B cell (primary cell): Measurements from ENCODE around the gene PHETA2. TPM values are rescaled to one million over a fixed set of nuclear protein-coding genes. Genes with fewer than 3 reads are reported as not detected.

ENCODE experiments used
- ATAC-seq: fragments of 200-7000 bp; cut with Tn5 transposase; one replicate; pipeline ENCODE4 v1.10.0; 2021; ENCODE audit warnings: low read depth, mild to moderate bottlenecking, moderate number of reproducible peaks, moderate library complexity
- CTCF ChIA-PET: fragments of 350-600 bp; sonication (Branson Sonifier 250); formaldehyde crosslinking; loops from one replicate; lab custom pipeline; 2021; ENCODE audit warnings: antibody characterized with exemption, inconsistent platforms; lab: Charles Lee
- POLR2A ChIA-PET: fragments of 350-600 bp; sonication (Branson Sonifier 250); formaldehyde crosslinking; loops from one replicate; lab custom pipeline; 2021; ENCODE audit warnings: antibody characterized with exemption; lab: Charles Lee
- DNase-seq: peaks from one replicate; pipeline ENCODE4 v3.0.0; 2013
- H2AFZ ChIP-seq: 2 replicates; pipeline ENCODE4 v1.6.1; 2012; ENCODE audit warnings: mild to moderate bottlenecking, low read depth, low read length; ENCODE audit not compliant: insufficient read depth, poor library complexity, severe bottlenecking
- H3K27ac ChIP-seq, 2 donors: 1 replicate in 1 of 2; 2 replicates in 1 of 2; pipeline ENCODE4 v1.5.1; 2012 to 2013; ENCODE audit warnings: low read length in 2 of 2, mild to moderate bottlenecking in 2 of 2, moderate library complexity in 1 of 2
- H3K27me3 ChIP-seq, 4 experiments: fragments of 200-600 bp in 1 of 4; sonication (generic) in 1 of 4; replicated peaks in 1 of 4; 1 replicate in 2 of 4; 2 replicates in 2 of 4; pipeline versions ENCODE4 v1.6.1 to v1.7.0; 2013 to 2016; ENCODE audit warnings: low read length in 3 of 4, mild to moderate bottlenecking in 2 of 4, mixed read lengths in 1 of 4, moderate library complexity in 1 of 4; ENCODE audit not compliant: insufficient read depth in 4 of 4, control insufficient read depth in 3 of 4; ENCODE audit errors: control extremely low read depth in 1 of 4
- H3K36me3 ChIP-seq, 2 experiments: replicated peaks in 1 of 2; 1 replicate in 1 of 2; 2 replicates in 1 of 2; pipeline versions ENCODE4 v1.6.1 to v1.7.1; 2013; ENCODE audit warnings: low read length in 1 of 2; ENCODE audit not compliant: insufficient read depth in 2 of 2, control insufficient read depth in 1 of 2; ENCODE audit errors: control extremely low read depth in 1 of 2, extremely low read depth in 1 of 2
- H3K4me1 ChIP-seq, 2 donors: fragments of 200-600 bp in 1 of 2; sonication (generic) in 1 of 2; 1 replicate in 1 of 2; 2 replicates in 1 of 2; pipeline versions ENCODE4 v1.5.1 to v1.6.1; 2013 to 2017; ENCODE audit warnings: low read length in 2 of 2; ENCODE audit not compliant: control insufficient read depth in 2 of 2, insufficient read depth in 2 of 2
- H3K4me2 ChIP-seq: replicated peaks from 2 replicates; pipeline ENCODE3; 2012; ENCODE audit warnings: mild to moderate bottlenecking, low read depth, low read length; ENCODE audit not compliant: poor library complexity, severe bottlenecking
- H3K4me3 ChIP-seq, 5 experiments: fragments of 200-600 bp in 1 of 5; sonication (generic) in 1 of 5; 1 replicate in 3 of 5; 2 replicates in 2 of 5; pipeline versions ENCODE4 v1.5.1 to v1.7.0; 2011 to 2016; ENCODE audit warnings: low read length in 4 of 5, mild to moderate bottlenecking in 4 of 5, low read depth in 2 of 5, control low read depth in 1 of 5, moderate library complexity in 1 of 5; ENCODE audit not compliant: insufficient read depth in 1 of 5; ENCODE audit errors: control extremely low read depth in 1 of 5, extremely low read depth in 1 of 5
- H3K79me2 ChIP-seq: fragments of 200-600 bp; sonication (generic); one replicate; pipeline ENCODE4 v1.6.0; 2016; ENCODE audit warnings: low read length; ENCODE audit not compliant: control insufficient read depth, insufficient read depth
- H3K9ac ChIP-seq: fragments of 200-600 bp; sonication (generic); 2 replicates; pipeline ENCODE4 v1.6.1; 2017; ENCODE audit warnings: mild to moderate bottlenecking, low read length, moderate library complexity
- H3K9me3 ChIP-seq, 3 donors: one replicate each; pipeline versions ENCODE4 v1.6.1 to v1.7.1; 2013; ENCODE audit warnings: low read length in 2 of 3; ENCODE audit not compliant: control insufficient read depth in 2 of 3, insufficient read depth in 1 of 3; ENCODE audit errors: control extremely low read depth in 1 of 3
- H4K20me1 ChIP-seq: 2 replicates; pipeline ENCODE4 v1.6.0; 2012; ENCODE audit warnings: mild to moderate bottlenecking, low read length; ENCODE audit not compliant: insufficient read depth, control insufficient read depth, poor library complexity, severe bottlenecking
- H3K27ac Mint-ChIP-seq: one replicate; pipeline ENCODE4 v1.8.0; 2021; ENCODE audit warnings: mixed read lengths
- H3K27me3 Mint-ChIP-seq: one replicate; pipeline ENCODE4 v1.8.0; 2021; ENCODE audit warnings: mixed read lengths
- H3K4me1 Mint-ChIP-seq: one replicate; pipeline ENCODE4 v1.8.0; 2021; ENCODE audit warnings: mixed read lengths
- H3K4me3 Mint-ChIP-seq: one replicate; pipeline ENCODE4 v1.8.0; 2021; ENCODE audit warnings: mixed read lengths
- H3K9me3 Mint-ChIP-seq: one replicate; pipeline ENCODE4 v1.8.0; 2022; ENCODE audit warnings: mixed read lengths; ENCODE audit not compliant: insufficient read depth
- EZH2 ChIP-seq: IDR thresholded peaks from 2 replicates; pipeline ENCODE4 v1.6.1; 2012; ENCODE audit warnings: borderline replicate concordance, low read depth, mild to moderate bottlenecking, moderate library complexity, low read length; ENCODE audit not compliant: insufficient read depth, poor library complexity, severe bottlenecking
- WGBS: methylation state at CpG from one replicate; pipeline ENCODE4 v1.1.5; 2013; ENCODE audit warnings: missing lambda C conversion rate; ENCODE audit not compliant: insufficient coverage; 5-methylcytosine and 5-hydroxymethylcytosine counted together
- intact Hi-C: fragments of 100-400 bp; cut with micrococcal nuclease; formaldehyde crosslinking; loops from one replicate; pipeline ENCODE4 v1.10.0; 2022
- polyA plus RNA-seq: library from polyadenylated mRNA; depleted of rRNA; stranded (reverse); fragments of >200 nt; gene quantifications from 2 replicates; pipeline ENCODE4 v1.2.3, GENCODE V29; 2012
- total RNA-seq, 2 donors: library from RNA; stranded (reverse); fragments of 120-200 nt in 1 of 2; gene quantifications; 1 replicate in 1 of 2; 2 replicates in 1 of 2; pipeline versions ENCODE4 v1.2.3 to v1.2.4, GENCODE V29; 2013 to 2022
- TF ChIP-seq, protein P1 (sequence below): fragments of 200-600 bp; IDR thresholded peaks from one replicate; pipeline ENCODE4 v1.8.0; 2022; ENCODE audit warnings: antibody characterized with exemption, mild to moderate bottlenecking

The PHETA2 gene
- total and polyA plus RNA-seq, 2 donors (not counting 1 experiment from before 2014, with no cell fraction given) = 1.1 to 3.8 TPM

GRCh38 chr22:42079319-42080251 is 5.5 kb downstream of the PHETA2 start, which contains the start of gene SMDT1:
Gene SMDT1 (plus strand): TSS chr22:42079700. CDS start chr22:42079769, 69 bp downstream.
- CTCF ChIA-PET = interaction anchor here (0.9 to 4.0 kb wide), 8 partner anchors 11 to 383 kb away, joined by 3 to 41 read pairs (median 4); partner anchors contain the start of gene NDUFA6
- POLR2A ChIA-PET = interaction anchor here (0.6 to 4.0 kb wide), 9 partner anchors 10 to 576 kb away, joined by 3 to 45 read pairs (median 5); partner anchors contain the start of genes CCDC134, NAGA, NDUFA6 and POLDIP3
- no peaks in the 10 kb centered on the region for H3K9me3 Mint-ChIP-seq
- under 1% methylated on average over 68 of the region's 71 CpGs for WGBS
- peak within 1 kb of the TSS; percentile 88 for H3K4me2 ChIP-seq
- H3K27ac ChIP-seq = peak within 1 kb of the TSS; percentile 99
- H2AFZ ChIP-seq = peak within 1 kb of the TSS; percentile 90
- no peaks in the 10 kb centered on the region for H3K27me3 ChIP-seq
- intact Hi-C loops = loop anchor here (1.0 to 2.0 kb wide), 4 partner anchors 9 to 793 kb away; partner anchors contain the start of genes NAGA, NDUFA6 and RANGAP1
- peaks cover 41% of the 10 kb centered on the region for H3K4me1 Mint-ChIP-seq
- H3K9me3 ChIP-seq = no peaks in the 10 kb centered on the region
- peaks cover 51% of the 10 kb centered on the region for H3K79me2 ChIP-seq
- peak; percentile 100 for DNase-seq
- peak within 1 kb of the TSS; percentile 97 for H3K27ac Mint-ChIP-seq
- peaks cover 0 to 27% of the 10 kb centered on the region in 2 experiments for H3K36me3 ChIP-seq
- ATAC-seq = peak; percentile 86
- TF ChIP-seq, protein P1, sequence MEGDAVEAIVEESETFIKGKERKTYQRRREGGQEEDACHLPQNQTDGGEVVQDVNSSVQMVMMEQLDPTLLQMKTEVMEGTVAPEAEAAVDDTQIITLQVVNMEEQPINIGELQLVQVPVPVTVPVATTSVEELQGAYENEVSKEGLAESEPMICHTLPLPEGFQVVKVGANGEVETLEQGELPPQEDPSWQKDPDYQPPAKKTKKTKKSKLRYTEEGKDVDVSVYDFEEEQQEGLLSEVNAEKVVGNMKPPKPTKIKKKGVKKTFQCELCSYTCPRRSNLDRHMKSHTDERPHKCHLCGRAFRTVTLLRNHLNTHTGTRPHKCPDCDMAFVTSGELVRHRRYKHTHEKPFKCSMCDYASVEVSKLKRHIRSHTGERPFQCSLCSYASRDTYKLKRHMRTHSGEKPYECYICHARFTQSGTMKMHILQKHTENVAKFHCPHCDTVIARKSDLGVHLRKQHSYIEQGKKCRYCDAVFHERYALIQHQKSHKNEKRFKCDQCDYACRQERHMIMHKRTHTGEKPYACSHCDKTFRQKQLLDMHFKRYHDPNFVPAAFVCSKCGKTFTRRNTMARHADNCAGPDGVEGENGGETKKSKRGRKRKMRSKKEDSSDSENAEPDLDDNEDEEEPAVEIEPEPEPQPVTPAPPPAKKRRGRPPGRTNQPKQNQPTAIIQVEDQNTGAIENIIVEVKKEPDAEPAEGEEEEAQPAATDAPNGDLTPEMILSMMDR = no peak
- TF ChIP-seq EZH2 = no peak
- H3K4me3 Mint-ChIP-seq = peak within 1 kb of the TSS; percentile 96
- peaks cover 22 to 32% of the 10 kb centered on the region in 2 donors for H3K4me1 ChIP-seq
- peaks cover 7% of the 10 kb centered on the region for H4K20me1 ChIP-seq
- peak within 1 kb of the TSS; percentile 66 to 92 (median 86) for H3K4me3 ChIP-seq
- no peaks in the 10 kb centered on the region for H3K27me3 Mint-ChIP-seq
- H3K9ac ChIP-seq = peak within 1 kb of the TSS; percentile 97
